ENCODE measurements around the gene DEPDC1.

Gene DEPDC1

DNA sequence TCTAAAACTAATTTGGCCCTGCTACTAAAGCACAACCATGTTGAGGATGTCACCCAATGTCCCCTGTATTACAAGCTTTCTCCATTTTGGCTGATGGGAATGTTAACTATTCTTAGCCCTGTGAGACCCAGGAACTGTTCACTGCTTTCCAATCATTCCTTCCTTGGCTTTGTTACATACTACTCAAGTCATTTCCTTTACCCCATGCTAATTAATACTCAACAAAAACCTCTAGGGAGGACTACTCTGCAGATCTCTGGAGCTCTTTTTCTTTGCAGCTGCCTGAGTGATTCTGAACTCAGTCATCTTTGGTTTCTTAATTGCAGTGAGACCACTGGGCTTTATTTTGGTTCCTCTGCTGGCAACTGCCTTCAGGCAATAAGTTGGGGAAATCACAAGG, 23.8 kb downstream of the DEPDC1 start:
- no peaks in the 10 kb centered on the region for H3K9me3 ChIP-seq (ENCODE audit: insufficient read depth, low read depth, low read length)
- no peaks in the 10 kb centered on the region for H3K27me3 ChIP-seq (ENCODE audit: insufficient read depth, low read length, poor library complexity, severe bottlenecking)
- no peak overlapping the region for H3K4me2 ChIP-seq (ENCODE audit: low read depth, low read length, poor library complexity, severe bottlenecking)
- H3F3A ChIP-seq (ENCODE audit: low read depth), result no peaks in the 10 kb centered on the region
- no peak overlapping the region for H2AFZ ChIP-seq (ENCODE audit: low read length)
- H3K4me1 ChIP-seq (ENCODE audit: insufficient read depth, low read length, poor library complexity, severe bottlenecking), result no peaks in the 10 kb centered on the region
- no peaks in the 10 kb centered on the region for H3K79me2 ChIP-seq (ENCODE audit: insufficient read depth, low read length)
- H3K36me3 ChIP-seq (ENCODE audit: insufficient read depth, low read length), result peaks cover 20% of the 10 kb centered on the region; the same call in 1 of the 2 replicates
- H4K20me1 ChIP-seq (ENCODE audit: insufficient read depth, low read length, poor library complexity, severe bottlenecking), result no peaks in the 10 kb centered on the region
- TF ChIP-seq, protein P1, sequence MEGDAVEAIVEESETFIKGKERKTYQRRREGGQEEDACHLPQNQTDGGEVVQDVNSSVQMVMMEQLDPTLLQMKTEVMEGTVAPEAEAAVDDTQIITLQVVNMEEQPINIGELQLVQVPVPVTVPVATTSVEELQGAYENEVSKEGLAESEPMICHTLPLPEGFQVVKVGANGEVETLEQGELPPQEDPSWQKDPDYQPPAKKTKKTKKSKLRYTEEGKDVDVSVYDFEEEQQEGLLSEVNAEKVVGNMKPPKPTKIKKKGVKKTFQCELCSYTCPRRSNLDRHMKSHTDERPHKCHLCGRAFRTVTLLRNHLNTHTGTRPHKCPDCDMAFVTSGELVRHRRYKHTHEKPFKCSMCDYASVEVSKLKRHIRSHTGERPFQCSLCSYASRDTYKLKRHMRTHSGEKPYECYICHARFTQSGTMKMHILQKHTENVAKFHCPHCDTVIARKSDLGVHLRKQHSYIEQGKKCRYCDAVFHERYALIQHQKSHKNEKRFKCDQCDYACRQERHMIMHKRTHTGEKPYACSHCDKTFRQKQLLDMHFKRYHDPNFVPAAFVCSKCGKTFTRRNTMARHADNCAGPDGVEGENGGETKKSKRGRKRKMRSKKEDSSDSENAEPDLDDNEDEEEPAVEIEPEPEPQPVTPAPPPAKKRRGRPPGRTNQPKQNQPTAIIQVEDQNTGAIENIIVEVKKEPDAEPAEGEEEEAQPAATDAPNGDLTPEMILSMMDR (conservative IDR thresholded peaks at IDR 0.05; ENCODE audit: low read length), result no peak
- no peak for TF ChIP-seq EZH2phosphoT487 (IDR thresholded peaks at IDR 0.05; ENCODE audit: borderline replicate concordance)
- no peak overlapping the region for H3K4me3 ChIP-seq (ENCODE audit: low read length, poor library complexity, severe bottlenecking)
- no peak overlapping the region for H3K9ac ChIP-seq (ENCODE audit: low read depth, low read length, poor library complexity, severe bottlenecking)
- no peaks in the 10 kb centered on the region for H3K9me2 ChIP-seq (replicated peaks; ENCODE audit: low read depth, low read length)

DNA sequence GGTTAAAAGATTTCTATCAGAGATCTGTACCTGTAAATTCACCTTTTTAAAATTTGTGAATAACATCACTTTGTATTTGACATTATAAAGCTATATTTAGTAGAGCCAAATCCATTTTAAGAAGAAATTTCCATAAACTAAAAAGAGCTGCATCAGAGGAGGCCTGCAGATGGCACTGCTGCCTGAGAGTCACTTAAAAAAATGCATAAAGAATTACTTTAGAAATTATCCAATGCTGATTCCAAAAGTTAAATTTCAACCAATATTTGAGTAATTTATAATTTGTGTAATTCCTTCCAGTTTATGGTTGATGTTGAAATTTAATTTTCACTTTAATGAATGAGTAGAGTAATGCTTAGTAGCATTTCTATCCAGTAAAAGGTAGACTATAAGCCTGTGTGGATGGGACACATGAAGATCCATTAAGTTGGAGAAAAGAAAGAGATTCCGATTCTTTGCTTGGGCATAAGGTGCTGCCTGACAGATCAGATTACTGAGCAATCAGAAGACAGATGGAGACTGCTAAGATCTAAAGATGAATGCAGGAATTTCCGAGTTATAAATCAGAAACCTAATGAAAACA, 26.4 kb downstream of the DEPDC1 start:
- TF ChIP-seq, protein P1 (conservative IDR thresholded peaks at IDR 0.05; ENCODE audit: low read length), result peak; percentile 76
- TF ChIP-seq EZH2phosphoT487 (IDR thresholded peaks at IDR 0.05; ENCODE audit: borderline replicate concordance), result no peak
- no peaks in the 10 kb centered on the region for H3K9me2 ChIP-seq (replicated peaks; ENCODE audit: low read depth, low read length)
- no peaks in the 10 kb centered on the region for H3K9me3 ChIP-seq (ENCODE audit: insufficient read depth, low read depth, low read length)

DNA sequence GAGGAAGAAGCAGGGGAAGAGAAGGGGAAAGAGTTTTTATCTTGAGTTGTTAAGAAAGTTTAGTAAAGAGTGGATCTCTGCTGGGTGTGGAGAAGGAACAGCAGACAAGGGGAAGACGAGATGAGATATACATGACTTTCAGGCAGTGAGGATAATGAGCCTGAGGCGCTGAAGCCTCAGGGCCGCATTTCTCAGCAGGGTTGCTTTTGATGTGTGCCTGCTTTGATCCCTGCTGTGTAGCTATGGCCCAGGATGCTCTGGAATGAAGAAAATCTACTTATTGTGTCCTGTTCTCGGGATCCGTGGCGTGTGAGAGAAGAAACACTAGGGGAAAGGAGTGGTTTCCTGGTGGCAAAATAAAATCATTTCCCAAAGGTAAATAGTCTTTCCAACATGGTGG, 32.0 kb downstream of the DEPDC1 start:
- Histone ChIP-seq H4K20me1 (ENCODE audit: insufficient read depth, low read length, poor library complexity, severe bottlenecking) (no peaks in the 10 kb centered on the region), H3K27me3 (ENCODE audit: insufficient read depth, low read length, poor library complexity, severe bottlenecking) (no peaks in the 10 kb centered on the region), H3K4me3 (ENCODE audit: low read length, poor library complexity, severe bottlenecking) (no peak overlapping the region), H2AFZ (ENCODE audit: low read length) (no peak overlapping the region), H3K4me1 (ENCODE audit: insufficient read depth, low read length, poor library complexity, severe bottlenecking) (no peaks in the 10 kb centered on the region), H3K36me3 (ENCODE audit: insufficient read depth, low read length) (no peaks in the 10 kb centered on the region), H3K79me2 (ENCODE audit: insufficient read depth, low read length) (no peaks in the 10 kb centered on the region), H3K9ac (ENCODE audit: low read depth, low read length, poor library complexity, severe bottlenecking) (no peak overlapping the region), H3K9me3 (ENCODE audit: insufficient read depth, low read depth, low read length) (no peaks in the 10 kb centered on the region), H3K9me2 (replicated peaks; ENCODE audit: low read depth, low read length) (no peaks in the 10 kb centered on the region), H3K4me2 (ENCODE audit: low read depth, low read length, poor library complexity, severe bottlenecking) (no peak overlapping the region), H3F3A (ENCODE audit: low read depth) (no peaks in the 10 kb centered on the region)
- TF ChIP-seq, protein P1 (conservative IDR thresholded peaks at IDR 0.05; ENCODE audit: low read length), result no peak
- no peak for TF ChIP-seq EZH2phosphoT487 (IDR thresholded peaks at IDR 0.05; ENCODE audit: borderline replicate concordance)

More for the DNA sequence above, 26.4 kb downstream of the DEPDC1 start:
- no peak overlapping the region for H3K9ac ChIP-seq (ENCODE audit: low read depth, low read length, poor library complexity, severe bottlenecking)
- H3K27me3 ChIP-seq (ENCODE audit: insufficient read depth, low read length, poor library complexity, severe bottlenecking), result no peaks in the 10 kb centered on the region
- H3K4me3 ChIP-seq (ENCODE audit: low read length, poor library complexity, severe bottlenecking), result no peak overlapping the region
- H4K20me1 ChIP-seq (ENCODE audit: insufficient read depth, low read length, poor library complexity, severe bottlenecking), result no peaks in the 10 kb centered on the region
- no peaks in the 10 kb centered on the region for H3K79me2 ChIP-seq (ENCODE audit: insufficient read depth, low read length)
- H3F3A ChIP-seq (ENCODE audit: low read depth), result no peaks in the 10 kb centered on the region
- H3K36me3 ChIP-seq (ENCODE audit: insufficient read depth, low read length), result peaks cover under 1% of the 10 kb centered on the region; the same call in 1 of the 2 replicates
- H3K4me2 ChIP-seq (ENCODE audit: low read depth, low read length, poor library complexity, severe bottlenecking), result no peak overlapping the region
- no peak overlapping the region for H2AFZ ChIP-seq (ENCODE audit: low read length)
- H3K4me1 ChIP-seq (ENCODE audit: insufficient read depth, low read length, poor library complexity, severe bottlenecking), result no peaks in the 10 kb centered on the region

All from Loucy (cell line).